Stimulated activated CD4-positive, alpha-beta T cell treated with anti-CD3 and anti-CD28 coated beads, TNF-alpha, amount 100 ng/mL, for 4 hours (primary cell): ENCODE results near the gene NECTIN3.

Experiments used
- DNase-seq, 3 experiments: peaks; one replicate each; pipeline ENCODE4 v3.0.0-alpha.2; 2020; ENCODE audit warnings: low read depth in 3 of 3

The NECTIN3 gene

GRCh38 chr3:111200027-111200426 is 128.4 kb downstream of the NECTIN3 start:
- no peak for DNase-seq

GRCh38 chr3:111210003-111210711 is 138.5 kb downstream of the NECTIN3 start:
- no peak for DNase-seq

GRCh38 chr3:111210866-111211564 is 139.4 kb downstream of the NECTIN3 start:
- no peak for DNase-seq

- DNase-seq: no peak
Observed at GRCh38 chr3:111212511-111212910, 140.9 kb downstream of the NECTIN3 start.

GRCh38 chr3:111215481-111215880 is 143.9 kb downstream of the NECTIN3 start:
- DNase-seq: no peak

- DNase-seq: no peak
Observed at GRCh38 chr3:111218615-111219014, 147.0 kb downstream of the NECTIN3 start.

DNA sequence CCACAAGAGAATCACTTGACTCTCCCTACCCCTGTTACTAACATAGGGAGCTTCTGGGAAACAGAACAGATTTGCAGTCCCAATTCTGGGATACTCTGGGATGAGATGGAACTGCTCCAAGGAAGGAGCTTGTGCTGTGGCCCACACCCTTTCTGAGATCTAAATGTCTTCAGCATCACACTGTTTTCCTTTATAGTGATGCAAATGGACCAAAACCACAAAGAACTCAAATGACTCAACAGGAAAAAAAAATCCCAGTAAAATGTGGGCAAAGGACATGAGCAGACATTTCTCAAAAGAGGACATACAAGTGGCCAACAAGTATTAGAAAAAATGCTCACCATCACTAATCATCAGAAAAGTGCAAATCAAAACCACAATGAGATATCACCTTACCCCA is 155.6 kb downstream of the NECTIN3 start:
- DNase-seq: no peak

DNA sequence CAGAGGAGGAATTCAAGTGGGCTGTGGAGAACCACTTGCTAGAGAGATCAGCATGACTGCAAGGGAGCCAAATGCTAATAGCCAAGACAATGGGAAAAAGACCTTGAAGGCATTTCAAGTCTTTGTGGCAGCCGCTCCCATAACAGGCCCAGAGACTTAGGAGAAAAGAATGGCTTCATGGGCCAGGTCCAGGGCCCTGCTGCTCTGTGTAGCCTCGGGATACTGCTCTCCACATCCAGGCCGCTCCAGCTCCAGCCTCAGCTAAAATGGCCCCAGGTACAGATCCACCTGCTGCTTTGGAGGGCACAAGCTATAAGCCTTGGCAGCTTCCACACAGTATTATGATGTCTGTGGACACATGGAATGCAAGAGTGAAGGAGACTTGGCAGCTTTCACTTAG is 157.7 kb downstream of the NECTIN3 start:
- DNase-seq: no peak

GRCh38 chr3:111236836-111237713 is 165.5 kb downstream of the NECTIN3 start:
- DNase-seq: no peak

- DNase-seq: no peak
Observed at GRCh38 chr3:111237946-111238345, 166.3 kb downstream of the NECTIN3 start.

GRCh38 chr3:111238885-111239284 is 167.3 kb downstream of the NECTIN3 start:
- no peak for DNase-seq

DNA sequence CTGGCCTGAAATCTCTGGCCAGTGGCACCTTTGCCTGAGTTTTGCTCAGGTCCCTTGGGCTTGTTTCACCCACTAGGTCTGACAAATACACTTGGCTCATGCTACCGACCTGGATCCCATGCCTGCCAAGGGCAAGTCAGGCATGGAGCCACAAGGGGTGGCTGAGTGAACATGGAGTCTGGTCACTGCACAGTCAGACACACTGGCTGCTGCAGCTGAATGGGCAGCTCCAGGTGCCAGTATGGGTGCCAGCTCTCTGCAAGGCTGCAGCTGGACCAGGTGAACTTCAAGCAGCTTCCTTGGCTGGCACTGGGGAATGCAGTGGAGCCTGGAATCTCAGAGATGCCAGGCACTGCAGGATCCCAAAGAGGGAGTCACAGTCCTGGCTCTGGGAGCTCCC is 170.3 kb downstream of the NECTIN3 start:
- no peak for DNase-seq
